H1 (cell line): Measurements from ENCODE around the gene PHKA1. TPM values are rescaled to one million over a fixed set of nuclear protein-coding genes. Genes with fewer than 3 reads are reported as not detected.

Experiments
- CTCF ChIA-PET: fragments of 300-600 bp; sonication (Branson Sonifier 250); formaldehyde crosslinking; loops from one replicate; lab custom pipeline; 2021; ENCODE audit not compliant: partially characterized antibody; lab: Charles Lee
- POLR2A ChIA-PET: fragments of 300-600 bp; sonication (Branson Sonifier 250); formaldehyde crosslinking; loops from one replicate; lab custom pipeline; 2021; ENCODE audit warnings: inconsistent platforms; ENCODE audit not compliant: partially characterized antibody; lab: Charles Lee
- DNase-seq, 2 experiments: peaks; one replicate each; pipeline versions ENCODE4 v3.0.0 to v3.0.0-alpha.2; 2010 to 2022; ENCODE audit warnings: low spot score in 2 of 2, low read depth in 1 of 2, mixed read lengths in 1 of 2
- FAIRE-seq: peaks from 2 replicates; lab custom pipeline; 2011; peaks lifted over from hg19 to GRCh38; lab: Jason Lieb, UNC
- H2AFZ ChIP-seq: 2 replicates; pipeline ENCODE4 v1.8.1; 2012; ENCODE audit warnings: low read length, inconsistent platforms
- H2AK5ac ChIP-seq: 2 replicates; pipeline ENCODE4 v1.6.1; 2013; ENCODE audit warnings: low read depth, low read length
- H2BK120ac ChIP-seq: replicated peaks from 2 replicates; pipeline ENCODE3; 2013; ENCODE audit warnings: low read depth, low read length, inconsistent platforms
- H2BK12ac ChIP-seq: 2 replicates; pipeline ENCODE4 v1.6.1; 2013; ENCODE audit warnings: low read depth, low read length
- H2BK15ac ChIP-seq: 2 replicates; pipeline ENCODE4 v1.6.1; 2013; ENCODE audit warnings: low read length
- H2BK20ac ChIP-seq: 2 replicates; pipeline ENCODE4 v1.6.1; 2013; ENCODE audit warnings: low read length
- H2BK5ac ChIP-seq: 2 replicates; pipeline ENCODE4 v1.6.1; 2013; ENCODE audit warnings: low read depth, low read length
- H3K14ac ChIP-seq: 2 replicates; pipeline ENCODE4 v1.6.1; 2013; ENCODE audit warnings: inconsistent platforms; ENCODE audit not compliant: insufficient read length
- H3K18ac ChIP-seq: 2 replicates; pipeline ENCODE4 v1.6.1; 2013; ENCODE audit warnings: low read length; ENCODE audit errors: extremely low read depth
- H3K23ac ChIP-seq: 2 replicates; pipeline ENCODE4 v1.6.1; 2013; ENCODE audit warnings: inconsistent platforms; ENCODE audit not compliant: insufficient read length
- H3K23me2 ChIP-seq: 2 replicates; pipeline ENCODE4 v1.6.1; 2013; ENCODE audit warnings: low read depth, low read length
- H3K27ac ChIP-seq: 2 replicates; pipeline ENCODE4 v1.6.1; 2011; ENCODE audit warnings: low read depth, low read length, inconsistent platforms
- H3K27me3 ChIP-seq, 4 experiments: replicated peaks in 1 of 4; 1 replicate in 1 of 4; 2 replicates in 3 of 4; pipeline versions ENCODE4 v1.6.1 to v1.8.1; 2011 to 2013; ENCODE audit warnings: low read length in 3 of 4, mild to moderate bottlenecking in 3 of 4, inconsistent platforms in 2 of 4, mixed read lengths in 2 of 4, moderate library complexity in 1 of 4; ENCODE audit not compliant: control insufficient read depth in 3 of 4, insufficient read depth in 3 of 4; ENCODE audit errors: extremely low read depth in 1 of 4
- H3K36me3 ChIP-seq, 4 experiments: 2 replicates each; pipeline versions ENCODE4 v1.6.1 to v1.8.1; 2011 to 2013; ENCODE audit warnings: mild to moderate bottlenecking in 4 of 4, low read length in 3 of 4, moderate library complexity in 2 of 4, control low read depth in 1 of 4, inconsistent platforms in 1 of 4; ENCODE audit not compliant: insufficient read depth in 4 of 4, control insufficient read depth in 2 of 4
- H3K4ac ChIP-seq: replicated peaks from 2 replicates; pipeline ENCODE3; 2013; ENCODE audit warnings: low read length, low read depth, mixed read lengths, inconsistent platforms; ENCODE audit not compliant: insufficient read length
- H3K4me1 ChIP-seq, 4 experiments: replicated peaks in 1 of 4; 1 replicate in 1 of 4; 2 replicates in 3 of 4; pipeline versions ENCODE4 v1.6.1 to v1.8.1; 2011 to 2013; ENCODE audit warnings: low read length in 3 of 4, inconsistent platforms in 2 of 4, mixed read lengths in 1 of 4; ENCODE audit not compliant: insufficient read depth in 4 of 4, control insufficient read depth in 3 of 4
- H3K4me2 ChIP-seq, 2 experiments: 2 replicates each; pipeline versions ENCODE4 v1.6.1 to v1.8.1; 2011 to 2013; ENCODE audit warnings: low read depth in 2 of 2, low read length in 2 of 2, control low read depth in 1 of 2, inconsistent platforms in 1 of 2, mild to moderate bottlenecking in 1 of 2; ENCODE audit not compliant: insufficient read depth in 1 of 2
- H3K4me3 ChIP-seq, 4 experiments: fragments of 200-600, 300-600 bp in 1 of 4; sonication (generic), shearing (Covaris generic), sonication (Bioruptor Twin) in 1 of 4; 2 replicates each; pipeline versions ENCODE4 v1.5.1 to v1.8.1; 2011 to 2016; ENCODE audit warnings: low read length in 4 of 4, low read depth in 3 of 4, control low read depth in 2 of 4, inconsistent platforms in 2 of 4, mild to moderate bottlenecking in 2 of 4, mixed read lengths in 1 of 4, moderate library complexity in 1 of 4; ENCODE audit not compliant: insufficient read depth in 2 of 4; ENCODE audit errors: extremely low read depth in 1 of 4
- H3K56ac ChIP-seq: replicated peaks from 2 replicates; pipeline ENCODE3; 2013; ENCODE audit warnings: low read depth, mild to moderate bottlenecking, mixed read lengths, low read length, inconsistent platforms; ENCODE audit not compliant: insufficient read length
- H3K79me1 ChIP-seq: 2 replicates; pipeline ENCODE4 v1.6.1; 2013; ENCODE audit warnings: low read depth, low read length, control low read depth
- H3K79me2 ChIP-seq, 2 experiments: 2 replicates each; pipeline versions ENCODE4 v1.6.1 to v1.8.1; 2012 to 2013; ENCODE audit warnings: low read length in 2 of 2, mild to moderate bottlenecking in 2 of 2, inconsistent platforms in 1 of 2; ENCODE audit not compliant: insufficient read depth in 2 of 2, control insufficient read depth in 1 of 2
- H3K9ac ChIP-seq, 4 experiments: replicated peaks in 1 of 4; 1 replicate in 1 of 4; 2 replicates in 3 of 4; pipeline versions ENCODE4 v1.6.1 to v1.8.1; 2011 to 2013; ENCODE audit warnings: low read depth in 3 of 4, low read length in 3 of 4, control low read depth in 2 of 4, mild to moderate bottlenecking in 2 of 4, moderate library complexity in 2 of 4, inconsistent platforms in 1 of 4; ENCODE audit errors: extremely low read depth in 1 of 4
- H3K9me3 ChIP-seq, 2 experiments: 2 replicates each; pipeline versions ENCODE4 v1.6.1 to v1.8.1; 2012 to 2013; ENCODE audit warnings: mild to moderate bottlenecking in 2 of 2, moderate library complexity in 2 of 2, control low read depth in 1 of 2, inconsistent platforms in 1 of 2, low read depth in 1 of 2, low read length in 1 of 2, mixed read lengths in 1 of 2; ENCODE audit not compliant: insufficient read depth in 2 of 2
- H4K20me1 ChIP-seq, 2 experiments: replicated peaks in 1 of 2; 2 replicates each; pipeline versions ENCODE3 to v1.8.1; 2011 to 2013; ENCODE audit warnings: inconsistent platforms in 2 of 2, low read length in 2 of 2, mild to moderate bottlenecking in 1 of 2; ENCODE audit not compliant: insufficient read depth in 2 of 2, control insufficient read depth in 1 of 2
- H4K5ac ChIP-seq: 2 replicates; pipeline ENCODE4 v1.6.1; 2013; ENCODE audit warnings: low read length, low read depth, mixed read lengths, inconsistent platforms; ENCODE audit not compliant: insufficient read length
- H4K8ac ChIP-seq: 2 replicates; pipeline ENCODE4 v1.8.0; 2013; ENCODE audit warnings: mild to moderate bottlenecking, moderate library complexity, low read length, inconsistent platforms; ENCODE audit not compliant: insufficient read depth; ENCODE audit errors: extremely low read depth
- H4K91ac ChIP-seq: replicated peaks from 2 replicates; pipeline ENCODE3; 2013; ENCODE audit warnings: low read length, mixed read lengths, inconsistent platforms; ENCODE audit not compliant: insufficient read length
- KDM4A ChIP-seq: IDR thresholded peaks from one replicate; pipeline ENCODE4 v1.7.1; 2012; ENCODE audit warnings: low read depth, mild to moderate bottlenecking, moderate library complexity, low read length, inconsistent platforms; ENCODE audit not compliant: severe bottlenecking
- RAD21 ChIP-seq, 2 experiments: IDR thresholded peaks in 1 of 2; conservative IDR thresholded peaks in 1 of 2; 2 replicates each; pipeline ENCODE4 v1.6.1; 2011; ENCODE audit warnings: low read depth in 2 of 2, low read length in 2 of 2, improper control_type of control experiment in 1 of 2, inconsistent platforms in 1 of 2, mild to moderate bottlenecking in 1 of 2, moderate library complexity in 1 of 2
- SP1 ChIP-seq: IDR thresholded peaks from 2 replicates; pipeline ENCODE4 v1.6.1; 2011; ENCODE audit warnings: low read depth, low read length
- TCF12 ChIP-seq: IDR thresholded peaks from 2 replicates; pipeline ENCODE4 v1.6.1; 2011; ENCODE audit warnings: low read depth, mild to moderate bottlenecking, low read length
- ZNF274 ChIP-seq: IDR thresholded peaks from 2 replicates; pipeline ENCODE4 v1.7.0; 2012; ENCODE audit warnings: low read length, borderline replicate concordance; ENCODE audit errors: extremely low read depth
- WGBS, 2 experiments: shearing (Covaris generic) in 1 of 2; methylation state at CpG; one replicate each; pipeline versions ENCODE4 v1.1.6 to v1.1.7; 2013 to 2015; ENCODE audit warnings: low lambda C conversion rate in 2 of 2, mixed read lengths in 2 of 2, inconsistent platforms in 1 of 2, low coverage in 1 of 2, missing lambda C conversion rate in 1 of 2; ENCODE audit not compliant: insufficient replicate concordance in 2 of 2, insufficient coverage in 1 of 2, insufficient read length in 1 of 2; ENCODE audit errors: extremely low coverage in 1 of 2, missing lambda C conversion rate in 1 of 2; 5-methylcytosine and 5-hydroxymethylcytosine counted together
- polyA plus RNA-seq, 7 experiments: library from polyadenylated mRNA; depleted of rRNA in 3 of 7; stranded (reverse) in 5 of 7; unstranded in 2 of 7; fragments of >200 nt in 5 of 7; fragments of 200-250 nt in 2 of 7; gene quantifications; 1 replicate in 5 of 7; 2 replicates in 1 of 7; 4 replicates in 1 of 7; pipeline versions ENCODE4 v1.2.1 to v1.2.3, GENCODE V29; 2011 to 2013; ENCODE audit warnings: missing spikeins in 2 of 7, mixed read lengths in 2 of 7
- total RNA-seq: library from RNA; stranded (reverse); fragmentation: NEBNext Ultra II Directional; extraction: Animal tissue kit (Norgen Biotek cat#: 25700); gene quantifications from 2 replicates; pipeline ENCODE4 v1.2.1, GENCODE V29; 2021
- TF ChIP-seq, protein P1 (sequence below), 3 experiments: IDR thresholded peaks; 1 replicate in 2 of 3; 2 replicates in 1 of 3; pipeline versions ENCODE4 v1.5.1 to v1.6.1; 2011; ENCODE audit warnings: low read length in 3 of 3, mild to moderate bottlenecking in 3 of 3, inconsistent platforms in 2 of 3, low read depth in 1 of 3, moderate library complexity in 1 of 3; ENCODE audit not compliant: insufficient read depth in 1 of 3; ENCODE audit errors: control extremely low read depth in 1 of 3

PHKA1 gene
- total and polyA plus RNA-seq, 2 of the 8 experiments (the other 6 are each of a cell fraction or from before 2014, with no cell fraction given) = 4.2 to 7.2 TPM

DNA sequence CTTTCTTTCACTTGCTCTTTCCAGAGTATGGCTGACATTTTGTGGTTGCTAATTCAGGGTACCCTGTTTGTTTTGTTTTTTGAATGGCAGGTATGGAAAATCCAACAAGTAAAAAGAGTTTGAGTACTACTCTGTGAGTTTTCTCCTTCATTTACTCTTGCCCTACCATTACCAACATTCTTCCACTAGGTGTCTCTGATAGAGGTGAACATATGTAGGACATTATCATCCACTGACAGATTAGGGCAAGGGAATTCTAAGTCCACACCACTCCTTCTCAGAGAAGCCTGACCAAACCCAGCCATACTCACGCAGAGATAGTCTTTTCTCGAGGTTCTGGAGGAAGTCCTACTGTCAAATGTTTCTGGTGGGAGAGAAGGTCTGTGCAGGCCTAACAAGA is 104.8 kb downstream of the PHKA1 start:
- no peak overlapping the region for H2AK5ac ChIP-seq
- H2BK20ac ChIP-seq = no peak overlapping the region
- no peak for TF ChIP-seq SP1
- TF ChIP-seq ZNF274 = no peak
- TF ChIP-seq RAD21 (IDR thresholded peaks at IDR 0.05 in 1 of 2, conservative IDR thresholded peaks at IDR 0.05 in 1 of 2; ENCODE audit: low read depth in 2 of 2, low read length in 2 of 2) = peak in 1 of 2 experiments; percentile 4; a peak in 2 of 4 replicates
- no peak for TF ChIP-seq KDM4A
- TF ChIP-seq TCF12 = no peak
- TF ChIP-seq, protein P1, sequence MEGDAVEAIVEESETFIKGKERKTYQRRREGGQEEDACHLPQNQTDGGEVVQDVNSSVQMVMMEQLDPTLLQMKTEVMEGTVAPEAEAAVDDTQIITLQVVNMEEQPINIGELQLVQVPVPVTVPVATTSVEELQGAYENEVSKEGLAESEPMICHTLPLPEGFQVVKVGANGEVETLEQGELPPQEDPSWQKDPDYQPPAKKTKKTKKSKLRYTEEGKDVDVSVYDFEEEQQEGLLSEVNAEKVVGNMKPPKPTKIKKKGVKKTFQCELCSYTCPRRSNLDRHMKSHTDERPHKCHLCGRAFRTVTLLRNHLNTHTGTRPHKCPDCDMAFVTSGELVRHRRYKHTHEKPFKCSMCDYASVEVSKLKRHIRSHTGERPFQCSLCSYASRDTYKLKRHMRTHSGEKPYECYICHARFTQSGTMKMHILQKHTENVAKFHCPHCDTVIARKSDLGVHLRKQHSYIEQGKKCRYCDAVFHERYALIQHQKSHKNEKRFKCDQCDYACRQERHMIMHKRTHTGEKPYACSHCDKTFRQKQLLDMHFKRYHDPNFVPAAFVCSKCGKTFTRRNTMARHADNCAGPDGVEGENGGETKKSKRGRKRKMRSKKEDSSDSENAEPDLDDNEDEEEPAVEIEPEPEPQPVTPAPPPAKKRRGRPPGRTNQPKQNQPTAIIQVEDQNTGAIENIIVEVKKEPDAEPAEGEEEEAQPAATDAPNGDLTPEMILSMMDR (IDR thresholded peaks at IDR 0.05; ENCODE audit: control extremely low read depth in 1 of 3, insufficient read depth in 1 of 3, low read depth in 1 of 3, low read length in 3 of 3) = peak in 1 of 3 experiments; percentile 20; a peak in 1 of 4 replicates
- DNase-seq (no peak), FAIRE-seq (peak; percentile 88)
- no peak overlapping the region for H4K5ac ChIP-seq
- H3K4me2 ChIP-seq = no peak overlapping the region
- H3K79me2 ChIP-seq = no peaks in the 10 kb centered on the region
- no peak overlapping the region for H3K4ac ChIP-seq
- no peaks in the 10 kb centered on the region for H3K4me1 ChIP-seq
- no peak overlapping the region for H2BK5ac ChIP-seq
- ChIA-PET CTCF (no interaction called here), POLR2A (no interaction called here)
- H2BK120ac ChIP-seq = no peak overlapping the region
- H3K79me1 ChIP-seq = no peaks in the 10 kb centered on the region
- no peak overlapping the region for H3K14ac ChIP-seq
- no peak overlapping the region for H2BK15ac ChIP-seq
- H3K27ac ChIP-seq = no peak overlapping the region
- no peak overlapping the region for H4K8ac ChIP-seq
- no peak overlapping the region for H3K9ac ChIP-seq
- no peaks in the 10 kb centered on the region for H3K27me3 ChIP-seq
- WGBS, 2 experiments = 88% methylated on average over 2 of the region's 2 CpGs; no CpG with 5 or more reads in 1 of the 2 experiments
- H3K18ac ChIP-seq = no peak overlapping the region
- H3K36me3 ChIP-seq = no peaks in the 10 kb centered on the region
- no peak overlapping the region for H2BK12ac ChIP-seq
- no peak overlapping the region for H2AFZ ChIP-seq
- no peak overlapping the region for H3K4me3 ChIP-seq
- H3K9me3 ChIP-seq = no peaks in the 10 kb centered on the region
- no peaks in the 10 kb centered on the region; the same call in 1 of the 2 replicates for H3K23me2 ChIP-seq
- no peaks in the 10 kb centered on the region for H4K20me1 ChIP-seq
- H3K56ac ChIP-seq = no peak overlapping the region
- H4K91ac ChIP-seq = no peak overlapping the region
- H3K23ac ChIP-seq = no peak overlapping the region
